IMR-90 (cell line): ENCODE data around the gene IRAK2.

ENCODE experiments used
- BHLHE40 ChIP-seq: fragments of 150-350 bp; IDR thresholded peaks from 2 replicates; pipeline ENCODE4 v1.6.1; 2016; ENCODE audit warnings: mild to moderate bottlenecking, low read depth, low read length
- CEBPB ChIP-seq: IDR thresholded peaks from 2 replicates; pipeline ENCODE4 v1.6.1; 2012; ENCODE audit warnings: low read depth, low read length, improper control_type of control experiment
- CHD1 ChIP-seq: IDR thresholded peaks from 2 replicates; pipeline ENCODE4 v1.6.1; 2012; ENCODE audit warnings: low read depth, low read length, improper control_type of control experiment
- MAZ ChIP-seq: IDR thresholded peaks from 2 replicates; pipeline ENCODE4 v1.6.1; 2012; ENCODE audit warnings: low read depth, mild to moderate bottlenecking, low read length, improper control_type of control experiment, moderate library complexity, borderline replicate concordance
- MXI1 ChIP-seq: IDR thresholded peaks from 2 replicates; pipeline ENCODE4 v1.6.1; 2012; ENCODE audit warnings: low read depth, mild to moderate bottlenecking, low read length, moderate library complexity, borderline replicate concordance
- NFE2L2 ChIP-seq: fragments of 150-350 bp; IDR thresholded peaks from 2 replicates; pipeline ENCODE4 v1.6.1; 2016; ENCODE audit warnings: low read depth, mild to moderate bottlenecking, low read length
- POLR2A ChIP-seq: IDR thresholded peaks from 2 replicates; pipeline ENCODE4 v1.6.1; 2012; ENCODE audit warnings: mild to moderate bottlenecking, low read depth, low read length
- RAD21 ChIP-seq: IDR thresholded peaks from 2 replicates; pipeline ENCODE4 v1.6.1; 2012; ENCODE audit warnings: low read length, improper control_type of control experiment
- RFX5 ChIP-seq: IDR thresholded peaks from 2 replicates; pipeline ENCODE4 v1.8.0; 2012; ENCODE audit warnings: low read depth, mild to moderate bottlenecking, low read length, moderate library complexity
- SMC3 ChIP-seq: fragments of 150-350 bp; IDR thresholded peaks from 2 replicates; pipeline ENCODE4 v1.6.1; 2016; ENCODE audit warnings: low read depth, mild to moderate bottlenecking, antibody characterized with exemption, low read length, moderate library complexity
- TF ChIP-seq, protein P1 (sequence below): conservative IDR thresholded peaks from 2 replicates; pipeline ENCODE4 v1.5.1; 2012; ENCODE audit warnings: mild to moderate bottlenecking, low read depth, low read length, improper control_type of control experiment
- TF ChIP-seq, protein P2 (sequence below): fragments of 150-350 bp; IDR thresholded peaks from 2 replicates; pipeline ENCODE4 v1.6.1; 2017; ENCODE audit warnings: mild to moderate bottlenecking, antibody characterized with exemption, low read length, low read depth

DNA sequence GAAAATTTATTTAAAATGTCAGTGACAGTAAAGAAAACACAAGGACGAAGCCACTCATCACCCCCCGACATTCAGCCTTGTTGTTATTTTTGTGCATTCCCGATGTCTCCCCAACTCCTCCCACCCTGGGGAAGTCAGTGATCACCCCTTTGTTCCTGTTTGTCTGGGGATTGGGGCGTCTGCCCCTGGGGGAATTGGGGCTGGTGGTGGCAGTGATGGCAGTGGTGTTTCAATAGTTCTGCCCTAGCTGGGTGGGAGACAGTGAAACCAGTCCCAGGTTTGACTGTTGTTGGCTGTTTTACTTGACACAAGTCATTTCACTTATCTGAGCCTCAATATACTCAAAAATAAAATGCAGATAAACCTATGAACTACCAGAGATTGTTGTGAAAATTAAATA lies 33.5 kb downstream of the IRAK2 start:
- TF ChIP-seq POLR2A (no peak), RFX5 (no peak), MXI1 (no peak), SMC3 (no peak), NFE2L2 (no peak), RAD21 (no peak), CHD1 (no peak), MAZ (no peak), CEBPB (no peak), BHLHE40 (no peak)
- TF ChIP-seq, protein P1, sequence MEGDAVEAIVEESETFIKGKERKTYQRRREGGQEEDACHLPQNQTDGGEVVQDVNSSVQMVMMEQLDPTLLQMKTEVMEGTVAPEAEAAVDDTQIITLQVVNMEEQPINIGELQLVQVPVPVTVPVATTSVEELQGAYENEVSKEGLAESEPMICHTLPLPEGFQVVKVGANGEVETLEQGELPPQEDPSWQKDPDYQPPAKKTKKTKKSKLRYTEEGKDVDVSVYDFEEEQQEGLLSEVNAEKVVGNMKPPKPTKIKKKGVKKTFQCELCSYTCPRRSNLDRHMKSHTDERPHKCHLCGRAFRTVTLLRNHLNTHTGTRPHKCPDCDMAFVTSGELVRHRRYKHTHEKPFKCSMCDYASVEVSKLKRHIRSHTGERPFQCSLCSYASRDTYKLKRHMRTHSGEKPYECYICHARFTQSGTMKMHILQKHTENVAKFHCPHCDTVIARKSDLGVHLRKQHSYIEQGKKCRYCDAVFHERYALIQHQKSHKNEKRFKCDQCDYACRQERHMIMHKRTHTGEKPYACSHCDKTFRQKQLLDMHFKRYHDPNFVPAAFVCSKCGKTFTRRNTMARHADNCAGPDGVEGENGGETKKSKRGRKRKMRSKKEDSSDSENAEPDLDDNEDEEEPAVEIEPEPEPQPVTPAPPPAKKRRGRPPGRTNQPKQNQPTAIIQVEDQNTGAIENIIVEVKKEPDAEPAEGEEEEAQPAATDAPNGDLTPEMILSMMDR = no peak
- TF ChIP-seq, protein P2, sequence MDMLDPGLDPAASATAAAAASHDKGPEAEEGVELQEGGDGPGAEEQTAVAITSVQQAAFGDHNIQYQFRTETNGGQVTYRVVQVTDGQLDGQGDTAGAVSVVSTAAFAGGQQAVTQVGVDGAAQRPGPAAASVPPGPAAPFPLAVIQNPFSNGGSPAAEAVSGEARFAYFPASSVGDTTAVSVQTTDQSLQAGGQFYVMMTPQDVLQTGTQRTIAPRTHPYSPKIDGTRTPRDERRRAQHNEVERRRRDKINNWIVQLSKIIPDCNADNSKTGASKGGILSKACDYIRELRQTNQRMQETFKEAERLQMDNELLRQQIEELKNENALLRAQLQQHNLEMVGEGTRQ = no peak
